ENCODE measurements around the gene DEFB114. TPM values are rescaled to one million over a fixed set of nuclear protein-coding genes. Genes with fewer than 3 reads are reported as not detected.

The DEFB114 gene
- total and polyA plus RNA-seq, 2 donors (not counting 1 experiment from before 2014, with no cell fraction given): not detected

GRCh38 chr6:49911252-49911651, 52.7 kb downstream of the DEFB114 start:
- Mint-ChIP-seq H3K9me3 (ENCODE audit: insufficient read depth) (no peaks in the 10 kb centered on the region), H3K27me3 (no peaks in the 10 kb centered on the region), H3K27ac (no peak overlapping the region), H3K4me3 (no peak overlapping the region), H3K4me1 (no peaks in the 10 kb centered on the region)
- Histone ChIP-seq H3K27me3 (replicated peaks in 1 of 4; ENCODE audit: control extremely low read depth in 1 of 4, control insufficient read depth in 3 of 4, insufficient read depth in 4 of 4, low read length in 3 of 4) (no peaks in the 10 kb centered on the region), H4K20me1 (ENCODE audit: control insufficient read depth, insufficient read depth, low read length, poor library complexity, severe bottlenecking) (no peaks in the 10 kb centered on the region), H3K4me3 (ENCODE audit: control extremely low read depth in 1 of 5, extremely low read depth in 1 of 5, insufficient read depth in 1 of 5, low read depth in 2 of 5, low read length in 4 of 5) (no peak overlapping the region), H3K4me1 (ENCODE audit: control insufficient read depth in 2 of 2, insufficient read depth in 2 of 2, low read length in 2 of 2) (no peaks in the 10 kb centered on the region), H3K9me3 (ENCODE audit: control extremely low read depth in 1 of 3, control insufficient read depth in 2 of 3, insufficient read depth in 1 of 3, low read length in 2 of 3) (no peaks in the 10 kb centered on the region), H3K79me2 (ENCODE audit: control insufficient read depth, insufficient read depth, low read length) (no peaks in the 10 kb centered on the region), H3K36me3 (replicated peaks in 1 of 2; ENCODE audit: control extremely low read depth in 1 of 2, control insufficient read depth in 1 of 2, extremely low read depth in 1 of 2, insufficient read depth in 2 of 2, low read length in 1 of 2) (no peaks in the 10 kb centered on the region), H3K27ac (ENCODE audit: low read length in 2 of 2) (no peak overlapping the region), H3K4me2 (replicated peaks; ENCODE audit: low read depth, low read length, poor library complexity, severe bottlenecking) (no peak overlapping the region), H3K9ac (ENCODE audit: low read length) (no peak overlapping the region), H2AFZ (ENCODE audit: insufficient read depth, low read depth, low read length, poor library complexity, severe bottlenecking) (no peak overlapping the region)
- DNase-seq: no peak
- TF ChIP-seq CTCF (IDR thresholded peaks at IDR 0.05) (no peak), EZH2 (IDR thresholded peaks at IDR 0.05; ENCODE audit: borderline replicate concordance, insufficient read depth, low read depth, low read length, poor library complexity, severe bottlenecking) (no peak)
- ChIA-PET CTCF (no interaction called here), POLR2A (no interaction called here)
- intact Hi-C loops (cut with micrococcal nuclease): no loop called here
- no peak for ATAC-seq (ENCODE audit: low read depth)
- 80% methylated on average over 1 of the region's 2 CpGs for WGBS (ENCODE audit: insufficient coverage)

Other genes starting within 250 kb of the DEFB114 start
- not detected in 2 replicates for gene CRISP3, start 219.8 kb downstream of the DEFB114 start, total RNA-seq
- gene CRISP3, start 219.8 kb downstream of the DEFB114 start, polyA plus RNA-seq: not detected in 2 replicates
- gene PGK2, start 176.9 kb downstream of the DEFB114 start, total RNA-seq: not detected in 2 replicates
- gene PGK2, start 176.9 kb downstream of the DEFB114 start, polyA plus RNA-seq: not detected in 2 replicates
- not detected in 2 replicates for gene CRISP1, start 97.6 kb downstream of the DEFB114 start, total RNA-seq
- not detected in 2 replicates for gene CRISP1, start 97.6 kb downstream of the DEFB114 start, polyA plus RNA-seq
- not detected in 2 replicates for gene DEFB113, start 5.5 kb upstream of the DEFB114 start, total RNA-seq
- not detected in 2 replicates for gene DEFB113, start 5.5 kb upstream of the DEFB114 start, polyA plus RNA-seq
- gene DEFB110, start 57.8 kb upstream of the DEFB114 start, total RNA-seq: not detected in 2 replicates
- not detected in 2 replicates for gene DEFB110, start 57.8 kb upstream of the DEFB114 start, polyA plus RNA-seq
- gene DEFB112, start 85.8 kb upstream of the DEFB114 start, total RNA-seq: not detected in 2 replicates
- not detected in 2 replicates for gene DEFB112, start 85.8 kb upstream of the DEFB114 start, polyA plus RNA-seq